ENCODE measurements around the gene VPS13D. TPM values are rescaled to one million over a fixed set of nuclear protein-coding genes. Genes with fewer than 3 reads are reported as not detected.
A peak's percentile ranks its signal among the peaks of the same experiment; 100 is the strongest.

Gene VPS13D
- total RNA-seq, 1 experiment from 2014 or later: 33.1 TPM

DNA sequence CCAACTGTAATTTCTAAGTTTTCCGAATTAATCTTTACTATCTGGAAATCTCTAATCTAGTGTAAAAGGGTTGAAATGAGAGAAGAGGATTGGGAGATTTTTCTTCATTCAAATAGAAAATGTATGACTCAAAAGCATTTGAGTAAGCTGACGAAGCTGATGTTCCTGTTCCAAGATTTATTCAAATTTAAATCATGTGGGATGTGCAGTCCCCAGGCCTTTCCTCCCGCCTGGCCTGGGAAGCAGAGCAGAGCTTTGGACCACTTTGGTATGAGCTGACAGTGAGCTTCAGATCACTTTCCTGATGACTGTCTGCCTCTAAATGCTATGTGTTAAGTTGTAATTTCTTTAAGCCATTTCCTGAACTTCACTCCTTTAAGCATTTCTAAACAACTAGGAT is 196.2 kb downstream of the VPS13D start:
- BruUV-seq (replicated peaks): no TSS peak
- Histone ChIP-seq H3K9me3 (ENCODE audit: control insufficient read depth, insufficient read depth, low read depth, low read length) (no peaks in the 10 kb centered on the region), H3K27me3 (ENCODE audit: control insufficient read depth, insufficient read depth, low read length) (no peaks in the 10 kb centered on the region), H3K36me3 (ENCODE audit: control insufficient read depth, insufficient read depth, low read length) (no peaks in the 10 kb centered on the region), H3K4me3 (ENCODE audit: low read depth in 2 of 2, low read length in 2 of 2) (no peak overlapping the region), H3K27ac (ENCODE audit: low read length) (peak overlapping the region; percentile 31; the same call in 1 of the 2 replicates), H3K4me1 (ENCODE audit: control insufficient read depth, insufficient read depth, low read length) (peaks cover 5% of the 10 kb centered on the region; the same call in 1 of the 2 replicates)
- ChIA-PET CTCF (no interaction called here), POLR2A (no interaction called here)
- no peak for ATAC-seq
- in situ Hi-C loops (cut with HindIII; ENCODE audit: low pct_unique_long_range_greater_than_20kb, low sequenced_read_pairs) (no loop called here), intact Hi-C loops (cut with micrococcal nuclease; ENCODE audit: unreplicated experiment) (no loop called here)
- DNase-seq (ENCODE audit: low read depth, low spot score): no peak
- TF ChIP-seq SIN3A (IDR thresholded peaks at IDR 0.05; ENCODE audit: borderline replicate concordance, insufficient read depth, low read depth, low read length): no peak
- TF ChIP-seq, protein P1, sequence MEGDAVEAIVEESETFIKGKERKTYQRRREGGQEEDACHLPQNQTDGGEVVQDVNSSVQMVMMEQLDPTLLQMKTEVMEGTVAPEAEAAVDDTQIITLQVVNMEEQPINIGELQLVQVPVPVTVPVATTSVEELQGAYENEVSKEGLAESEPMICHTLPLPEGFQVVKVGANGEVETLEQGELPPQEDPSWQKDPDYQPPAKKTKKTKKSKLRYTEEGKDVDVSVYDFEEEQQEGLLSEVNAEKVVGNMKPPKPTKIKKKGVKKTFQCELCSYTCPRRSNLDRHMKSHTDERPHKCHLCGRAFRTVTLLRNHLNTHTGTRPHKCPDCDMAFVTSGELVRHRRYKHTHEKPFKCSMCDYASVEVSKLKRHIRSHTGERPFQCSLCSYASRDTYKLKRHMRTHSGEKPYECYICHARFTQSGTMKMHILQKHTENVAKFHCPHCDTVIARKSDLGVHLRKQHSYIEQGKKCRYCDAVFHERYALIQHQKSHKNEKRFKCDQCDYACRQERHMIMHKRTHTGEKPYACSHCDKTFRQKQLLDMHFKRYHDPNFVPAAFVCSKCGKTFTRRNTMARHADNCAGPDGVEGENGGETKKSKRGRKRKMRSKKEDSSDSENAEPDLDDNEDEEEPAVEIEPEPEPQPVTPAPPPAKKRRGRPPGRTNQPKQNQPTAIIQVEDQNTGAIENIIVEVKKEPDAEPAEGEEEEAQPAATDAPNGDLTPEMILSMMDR (IDR thresholded peaks at IDR 0.05): no peak

DNA sequence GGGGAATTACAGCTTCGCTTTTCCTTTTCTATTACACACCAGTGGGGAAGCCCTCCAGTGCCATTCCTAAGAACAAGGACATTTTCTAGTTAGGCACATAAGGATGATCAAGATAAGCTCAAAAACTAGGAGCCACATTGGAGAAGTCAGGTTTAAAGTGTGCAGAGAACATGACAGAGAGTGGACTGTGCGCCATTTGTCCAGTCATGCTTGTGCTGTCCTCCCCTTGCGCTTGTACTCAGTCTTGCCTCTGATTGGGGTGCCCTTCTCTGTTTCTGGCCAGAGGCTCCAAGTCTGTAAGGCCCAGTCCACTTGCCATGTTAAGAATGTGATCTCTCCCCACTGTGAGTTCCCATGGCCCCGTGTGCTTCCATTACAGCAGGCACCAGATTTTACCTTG is 198.5 kb downstream of the VPS13D start:
- TF ChIP-seq TCF7L2 (IDR thresholded peaks at IDR 0.05; ENCODE audit: low read depth, low read length) (no peak), SIN3A (IDR thresholded peaks at IDR 0.05; ENCODE audit: borderline replicate concordance, insufficient read depth, low read depth, low read length) (no peak), POLR2AphosphoS5 (IDR thresholded peaks at IDR 0.05; ENCODE audit: low read depth, low read length) (no peak)
- TF ChIP-seq, protein P1 (IDR thresholded peaks at IDR 0.05): no peak
- TF ChIP-seq, protein P2, sequence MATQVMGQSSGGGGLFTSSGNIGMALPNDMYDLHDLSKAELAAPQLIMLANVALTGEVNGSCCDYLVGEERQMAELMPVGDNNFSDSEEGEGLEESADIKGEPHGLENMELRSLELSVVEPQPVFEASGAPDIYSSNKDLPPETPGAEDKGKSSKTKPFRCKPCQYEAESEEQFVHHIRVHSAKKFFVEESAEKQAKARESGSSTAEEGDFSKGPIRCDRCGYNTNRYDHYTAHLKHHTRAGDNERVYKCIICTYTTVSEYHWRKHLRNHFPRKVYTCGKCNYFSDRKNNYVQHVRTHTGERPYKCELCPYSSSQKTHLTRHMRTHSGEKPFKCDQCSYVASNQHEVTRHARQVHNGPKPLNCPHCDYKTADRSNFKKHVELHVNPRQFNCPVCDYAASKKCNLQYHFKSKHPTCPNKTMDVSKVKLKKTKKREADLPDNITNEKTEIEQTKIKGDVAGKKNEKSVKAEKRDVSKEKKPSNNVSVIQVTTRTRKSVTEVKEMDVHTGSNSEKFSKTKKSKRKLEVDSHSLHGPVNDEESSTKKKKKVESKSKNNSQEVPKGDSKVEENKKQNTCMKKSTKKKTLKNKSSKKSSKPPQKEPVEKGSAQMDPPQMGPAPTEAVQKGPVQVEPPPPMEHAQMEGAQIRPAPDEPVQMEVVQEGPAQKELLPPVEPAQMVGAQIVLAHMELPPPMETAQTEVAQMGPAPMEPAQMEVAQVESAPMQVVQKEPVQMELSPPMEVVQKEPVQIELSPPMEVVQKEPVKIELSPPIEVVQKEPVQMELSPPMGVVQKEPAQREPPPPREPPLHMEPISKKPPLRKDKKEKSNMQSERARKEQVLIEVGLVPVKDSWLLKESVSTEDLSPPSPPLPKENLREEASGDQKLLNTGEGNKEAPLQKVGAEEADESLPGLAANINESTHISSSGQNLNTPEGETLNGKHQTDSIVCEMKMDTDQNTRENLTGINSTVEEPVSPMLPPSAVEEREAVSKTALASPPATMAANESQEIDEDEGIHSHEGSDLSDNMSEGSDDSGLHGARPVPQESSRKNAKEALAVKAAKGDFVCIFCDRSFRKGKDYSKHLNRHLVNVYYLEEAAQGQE (IDR thresholded peaks at IDR 0.05; ENCODE audit: insufficient read depth in 1 of 2, low read depth in 2 of 2, low read length in 1 of 2): no peak
- Histone ChIP-seq H3K4me1 (ENCODE audit: control insufficient read depth, insufficient read depth, low read length) (peaks cover 11% of the 10 kb centered on the region), H3K36me3 (ENCODE audit: control insufficient read depth, insufficient read depth, low read length) (no peaks in the 10 kb centered on the region), H3K4me3 (ENCODE audit: low read depth in 2 of 2, low read length in 2 of 2) (no peak overlapping the region), H3K27me3 (ENCODE audit: control insufficient read depth, insufficient read depth, low read length) (no peaks in the 10 kb centered on the region), H3K27ac (ENCODE audit: low read length) (no peak overlapping the region), H3K9me3 (ENCODE audit: control insufficient read depth, insufficient read depth, low read depth, low read length) (no peaks in the 10 kb centered on the region)
- BruUV-seq (replicated peaks): no TSS peak
- in situ Hi-C loops (cut with HindIII; ENCODE audit: low pct_unique_long_range_greater_than_20kb, low sequenced_read_pairs) (no loop called here), intact Hi-C loops (cut with micrococcal nuclease; ENCODE audit: unreplicated experiment) (no loop called here)
- ChIA-PET CTCF (interaction anchor here (0.6 kb wide), 1 partner anchor 46 kb away, joined by 3 read pairs; no protein-coding TSS in a partner anchor), POLR2A (no interaction called here)
- ATAC-seq: no peak
- no peak for DNase-seq (ENCODE audit: low read depth, low spot score)

All from Panc1 (cell line).